Smooth muscle cell of the brain vasculature (primary cell): ENCODE results near the gene NUDT3.
"Not testable (repeated sequence)": the region's sequence is repeated elsewhere in the genome, so short reads cannot be mapped to it uniquely, and the experiment has no call there.

Source experiments
- DNase-seq: peaks from one replicate; pipeline ENCODE4 v3.0.0-alpha.2; 2012; ENCODE audit warnings: low read depth, low spot score

Gene NUDT3

DNA sequence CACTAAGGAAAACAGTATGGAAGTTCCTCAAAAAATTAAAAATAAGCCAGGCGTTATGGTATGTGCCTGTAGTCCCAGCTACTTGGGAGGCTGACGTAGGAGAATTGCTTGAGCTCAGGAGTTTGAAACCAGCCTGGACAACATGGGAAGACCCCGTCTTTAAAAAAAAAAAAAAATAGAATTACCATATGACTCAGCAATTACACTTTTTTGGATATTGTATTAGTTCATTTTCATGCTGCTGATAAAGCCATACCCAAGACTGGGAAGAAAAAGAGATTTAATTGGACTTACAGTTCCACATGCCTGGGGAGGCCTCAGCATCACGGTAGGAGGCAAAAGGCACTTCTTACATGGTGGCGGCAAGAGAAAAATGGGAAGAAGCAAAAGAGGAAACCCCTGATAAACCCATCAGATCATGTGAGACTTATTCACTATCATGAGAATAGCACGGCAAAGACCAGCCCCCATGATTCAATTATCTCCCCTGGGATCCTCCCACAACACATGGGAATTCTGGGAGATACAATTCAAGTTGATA lies 132.9 kb downstream of the NUDT3 start:
- no peak for DNase-seq

DNA sequence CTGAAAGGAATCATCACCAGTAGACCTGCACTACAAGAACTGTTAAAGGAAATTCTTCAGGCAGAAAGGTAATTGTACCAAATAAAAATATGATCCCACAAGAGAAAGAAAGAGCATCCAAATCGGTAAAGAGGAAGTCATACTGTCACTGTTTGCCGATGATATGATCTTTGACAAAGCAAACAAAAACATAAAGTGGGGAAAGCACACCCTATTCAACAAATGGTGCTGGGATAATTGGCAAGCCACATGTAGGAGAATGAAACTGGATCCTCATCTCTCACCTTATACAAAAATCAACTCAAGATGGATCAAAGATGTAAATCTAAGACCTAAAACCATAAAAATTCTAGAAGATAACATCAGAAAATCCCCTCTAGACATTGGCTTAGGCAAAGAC lies 140.1 kb downstream of the NUDT3 start:
- not testable (repeated sequence) for DNase-seq

DNA sequence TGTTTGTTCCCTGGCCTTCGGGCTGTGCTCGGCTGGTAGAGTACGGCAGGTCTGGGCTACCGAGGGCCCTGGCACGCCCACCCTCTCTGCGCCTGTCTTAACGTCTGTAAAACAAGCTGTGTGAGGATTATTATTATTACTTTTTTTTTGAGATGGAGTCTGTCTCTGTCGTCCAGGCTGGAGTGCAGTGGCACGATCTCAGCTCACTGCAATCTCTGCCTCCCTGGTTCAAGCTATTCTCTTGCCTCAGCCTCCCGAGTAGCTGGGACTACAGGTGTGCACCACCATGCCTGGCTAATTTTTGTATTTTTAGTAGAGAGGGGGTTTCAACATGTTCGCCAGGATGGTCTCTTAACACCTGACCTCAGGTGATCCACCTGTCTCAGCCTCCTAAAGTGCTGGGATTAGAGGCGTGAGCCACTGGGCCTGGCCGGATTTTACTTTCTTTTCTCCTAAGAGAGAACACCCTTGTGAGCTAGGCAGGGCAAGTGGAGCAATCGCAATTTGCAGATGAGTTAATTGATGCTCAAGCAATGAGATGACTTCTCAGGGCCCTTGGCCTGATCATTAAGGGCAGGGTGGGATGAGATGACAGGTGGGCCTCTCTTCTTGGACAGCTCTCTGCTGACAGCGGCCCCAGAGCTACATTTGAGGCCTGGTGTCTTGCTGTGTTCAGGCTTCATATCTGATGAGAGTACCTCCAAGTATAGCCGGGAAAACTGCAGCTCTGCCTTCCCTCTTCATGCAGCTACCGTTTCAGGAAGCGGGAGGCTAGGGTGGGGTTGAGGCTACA lies 142.8 kb downstream of the NUDT3 start:
- no peak for DNase-seq

DNA sequence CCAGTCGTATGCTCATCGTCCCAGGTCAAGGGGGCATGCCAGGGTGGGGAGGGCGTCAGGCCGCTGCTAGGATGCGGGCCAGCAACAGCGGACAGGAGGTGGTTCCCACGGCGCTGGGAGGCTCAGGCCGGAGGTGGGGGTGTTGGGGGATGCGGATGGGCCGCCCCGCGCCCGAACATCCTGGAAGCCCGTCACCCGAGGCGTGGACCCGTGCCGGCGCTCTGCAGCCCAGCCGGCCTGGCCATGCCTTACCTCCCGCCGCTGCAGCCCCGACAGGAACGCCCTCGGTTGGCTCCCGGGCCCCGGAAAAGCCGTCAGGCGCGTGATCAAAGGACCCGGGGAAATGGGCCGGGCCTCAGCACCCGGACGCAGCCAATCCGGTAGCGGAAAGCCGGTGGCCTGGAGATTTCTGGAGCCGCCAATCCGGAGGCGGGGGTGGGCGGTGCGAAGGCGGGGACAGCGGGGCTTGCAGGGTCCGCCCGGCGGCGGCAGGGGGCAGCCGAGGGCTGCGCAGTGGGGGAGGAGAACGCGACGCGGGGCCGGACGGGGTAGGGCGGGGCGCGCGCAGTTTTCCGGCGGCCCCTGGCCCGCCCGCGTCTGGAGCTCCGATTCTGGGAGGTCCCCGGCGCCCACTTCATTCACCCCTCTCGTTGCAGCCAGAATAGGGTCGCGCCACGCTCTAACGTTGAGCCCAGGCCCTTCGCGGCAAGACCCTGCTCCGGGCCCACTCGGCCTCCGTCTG lies 143.6 kb downstream of the NUDT3 start, which contains the start of gene SMIM29:
Gene SMIM29 (minus strand): TSS at position 280 of the 742 bp plus-strand sequence. CDS start 1,215 bp downstream, outside the sequence.
- DNase-seq = peak; percentile 84

DNA sequence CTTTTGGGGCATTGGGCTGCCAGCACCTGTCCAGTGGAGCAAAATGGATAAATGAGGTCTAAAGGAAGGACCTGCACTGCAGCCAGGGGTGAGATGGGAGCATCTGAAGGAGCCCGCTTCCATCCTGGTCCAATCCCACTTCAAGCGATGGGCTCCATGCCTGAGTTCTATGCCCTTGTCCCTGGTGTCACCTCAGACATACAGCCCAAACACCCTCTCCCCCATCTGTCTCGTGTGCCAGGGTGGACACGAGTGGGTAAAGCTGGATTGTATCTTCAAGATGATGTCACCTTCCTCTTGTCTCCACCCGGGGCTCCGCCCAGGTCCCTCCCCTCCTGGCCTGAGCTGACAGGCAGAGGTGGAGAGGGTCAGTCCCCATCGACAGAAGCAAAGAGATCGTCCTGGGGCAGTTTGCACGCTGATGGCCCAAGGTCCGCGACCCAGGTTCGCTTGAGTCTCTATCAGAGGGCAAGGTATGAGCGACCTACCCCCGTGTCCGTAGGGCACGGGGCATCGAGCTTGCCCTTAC lies 144.2 kb downstream of the NUDT3 start:
- DNase-seq = no peak

DNA sequence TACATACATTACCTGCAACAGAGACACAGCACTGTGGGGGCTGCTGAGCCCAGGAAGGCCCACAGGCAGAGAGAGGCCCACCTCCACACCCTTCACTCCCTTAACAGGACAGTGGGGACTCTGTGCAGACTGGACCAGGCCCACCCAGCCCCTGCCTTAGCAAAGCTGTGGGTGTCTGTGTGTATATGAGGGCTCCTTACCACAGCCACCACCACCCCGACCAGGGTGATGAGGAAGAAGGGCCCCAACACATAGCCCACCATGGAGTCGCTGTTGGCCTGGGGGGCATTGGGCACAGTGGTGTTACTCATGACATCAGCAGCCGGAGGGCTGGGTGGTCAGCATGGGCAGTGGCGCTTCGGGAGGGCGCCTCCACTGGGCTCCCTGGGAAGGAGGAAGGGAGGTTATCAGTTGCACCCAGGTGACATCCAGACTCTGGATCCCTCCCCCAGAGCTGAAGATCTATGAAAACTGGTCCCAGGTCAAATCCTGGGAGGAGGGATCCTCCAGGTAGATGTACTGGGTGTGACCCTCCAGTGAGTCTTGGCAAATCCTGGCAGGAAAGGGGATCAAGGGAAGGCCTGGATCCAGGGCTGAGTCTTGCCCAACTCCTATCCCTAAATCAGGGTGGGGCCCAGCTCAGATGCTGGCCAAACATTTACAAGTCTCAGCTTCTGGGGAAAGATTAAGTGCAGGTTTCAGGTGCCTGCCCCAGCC lies 144.8 kb downstream of the NUDT3 start:
- no peak for DNase-seq

DNA sequence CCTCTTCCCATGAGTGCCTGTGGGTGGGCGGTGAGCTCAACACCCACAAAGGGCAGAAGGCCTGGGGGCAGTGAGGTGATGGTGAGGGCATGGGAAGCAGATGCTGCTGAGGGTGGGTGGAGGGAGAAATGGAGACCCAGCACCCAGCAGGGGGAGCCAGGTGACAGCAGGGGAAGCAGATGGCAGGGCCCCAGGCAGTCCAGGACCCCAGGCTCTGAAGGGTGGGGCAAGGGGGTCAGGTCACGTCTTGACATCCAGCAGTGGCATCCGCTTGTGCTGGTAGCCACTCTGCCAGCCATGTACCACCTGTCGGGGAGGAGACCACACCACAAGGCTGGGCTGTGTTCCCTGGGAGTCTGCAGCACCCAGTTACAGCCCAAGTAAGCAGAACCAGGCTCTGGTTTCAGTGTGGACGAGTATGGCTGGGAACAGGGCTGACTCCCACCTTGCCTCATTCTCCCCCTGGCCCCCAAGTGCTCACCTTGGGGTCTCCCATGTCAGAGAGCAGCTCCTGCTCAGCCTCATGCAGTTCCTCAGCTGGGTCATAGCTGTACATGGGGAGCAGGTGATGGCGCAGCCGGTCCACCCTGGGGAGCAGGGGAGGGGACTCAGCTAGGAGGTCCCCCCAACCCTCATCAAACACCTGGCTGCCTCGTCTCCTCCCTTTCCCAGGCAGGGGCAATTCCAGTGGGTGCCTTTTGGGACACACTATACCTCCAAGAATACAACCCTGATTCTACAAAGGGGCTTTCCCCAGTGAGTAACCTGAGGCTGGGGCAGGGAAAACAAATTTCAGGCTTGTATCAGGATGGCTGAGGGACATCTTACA lies 145.7 kb downstream of the NUDT3 start:
- no peak for DNase-seq

DNA sequence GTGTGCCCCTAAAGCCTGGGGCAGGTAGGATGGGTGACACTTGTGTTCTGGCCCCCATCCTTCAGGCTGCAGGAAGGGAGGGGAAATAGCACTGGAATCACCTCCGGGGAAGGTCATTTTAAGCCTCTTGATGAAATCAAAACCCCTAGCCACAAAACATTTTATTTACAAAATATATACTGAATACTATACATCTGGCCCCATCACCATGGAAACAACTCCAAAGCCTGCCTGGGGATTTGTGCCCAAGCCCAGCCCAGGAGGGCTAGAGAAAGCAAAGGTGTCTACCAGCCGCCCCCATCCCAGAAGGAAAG lies 146.3 kb downstream of the NUDT3 start:
- no peak for DNase-seq

DNA sequence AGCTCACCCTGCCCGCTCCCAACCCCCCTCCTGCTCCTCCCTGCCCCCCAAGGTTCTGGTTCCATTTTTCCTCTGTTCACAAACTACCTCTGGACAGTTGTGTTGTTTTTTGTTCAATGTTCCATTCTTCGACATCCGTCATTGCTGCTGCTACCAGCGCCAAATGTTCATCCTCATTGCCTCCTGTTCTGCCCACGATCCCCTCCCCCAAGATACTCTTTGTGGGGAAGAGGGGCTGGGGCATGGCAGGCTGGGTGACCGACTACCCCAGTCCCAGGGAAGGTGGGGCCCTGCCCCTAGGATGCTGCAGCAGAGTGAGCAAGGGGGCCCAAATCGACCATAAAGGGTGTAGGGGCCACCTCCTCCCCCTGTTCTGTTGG lies 146.7 kb downstream of the NUDT3 start:
- not testable (repeated sequence) for DNase-seq

DNA sequence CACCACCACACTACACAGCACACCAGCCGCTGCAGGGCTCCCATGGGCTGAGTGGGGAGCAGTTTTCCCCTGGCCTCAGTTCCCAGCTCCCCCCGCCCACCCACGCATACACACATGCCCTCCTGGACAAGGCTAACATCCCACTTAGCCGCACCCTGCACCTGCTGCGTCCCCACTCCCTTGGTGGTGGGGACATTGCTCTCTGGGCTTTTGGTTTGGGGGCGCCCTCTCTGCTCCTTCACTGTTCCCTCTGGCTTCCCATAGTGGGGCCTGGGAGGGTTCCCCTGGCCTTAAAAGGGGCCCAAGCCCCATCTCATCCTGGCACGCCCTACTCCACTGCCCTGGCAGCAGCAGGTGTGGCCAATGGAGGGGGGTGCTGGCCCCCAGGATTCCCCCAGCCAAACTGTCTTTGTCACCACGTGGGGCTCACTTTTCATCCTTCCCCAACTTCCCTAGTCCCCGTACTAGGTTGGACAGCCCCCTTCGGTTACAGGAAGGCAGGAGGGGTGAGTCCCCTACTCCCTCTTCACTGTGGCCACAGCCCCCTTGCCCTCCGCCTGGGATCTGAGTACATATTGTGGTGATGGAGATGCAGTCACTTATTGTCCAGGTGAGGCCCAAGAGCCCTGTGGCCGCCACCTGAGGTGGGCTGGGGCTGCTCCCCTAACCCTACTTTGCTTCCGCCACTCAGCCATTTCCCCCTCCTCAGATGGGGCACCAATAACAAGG lies 147.3 kb downstream of the NUDT3 start:
- not testable (repeated sequence) for DNase-seq

DNA sequence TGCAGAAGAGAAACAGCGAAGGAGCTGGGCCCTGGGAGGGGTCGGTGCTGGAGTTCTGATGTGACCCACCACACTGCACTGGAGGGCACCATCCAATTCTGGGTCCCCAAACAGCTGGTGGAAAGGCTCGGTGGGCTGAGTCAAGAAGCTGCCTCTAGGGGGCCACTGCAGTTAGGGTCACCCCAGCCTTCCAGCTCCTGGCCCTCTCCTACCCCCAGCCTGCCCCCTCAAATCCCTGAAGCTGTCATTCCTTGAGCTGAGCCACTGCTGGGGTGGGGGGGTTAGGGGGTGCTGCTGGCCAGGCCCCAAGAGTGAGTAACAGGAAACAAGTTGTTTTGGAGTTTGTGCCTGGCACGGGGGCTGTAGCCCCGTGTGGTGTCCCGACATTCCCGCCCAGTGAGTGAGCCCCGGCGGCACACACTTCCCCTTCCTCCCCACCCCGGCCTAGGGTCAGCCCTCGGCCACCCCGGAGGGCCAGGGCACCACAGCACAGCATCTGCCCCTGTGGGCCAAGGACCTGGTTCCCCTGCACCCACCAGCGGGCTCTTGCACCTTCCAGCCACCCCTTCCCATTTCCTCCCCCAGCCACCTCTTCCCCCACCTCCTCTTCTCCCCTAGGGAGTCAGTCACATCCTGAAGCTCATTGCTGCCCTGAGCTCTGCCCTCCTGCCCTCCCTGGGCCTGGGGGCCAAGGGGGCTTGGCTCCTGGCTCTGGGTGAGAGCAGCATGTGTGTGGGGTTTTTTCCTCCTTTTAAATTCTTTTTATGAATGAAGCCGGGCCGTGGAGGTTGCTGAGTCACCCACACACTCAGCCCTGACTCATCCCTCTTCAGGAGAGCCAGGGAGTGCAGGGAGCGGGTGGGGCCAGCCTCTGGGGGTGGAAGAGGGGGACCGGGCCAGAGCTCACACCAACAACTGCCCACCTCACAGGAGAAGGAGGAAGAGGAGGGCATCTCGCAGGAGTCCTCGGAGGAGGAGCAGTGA lies 148.3 kb downstream of the NUDT3 start:
- peak; percentile 72 for DNase-seq

DNA sequence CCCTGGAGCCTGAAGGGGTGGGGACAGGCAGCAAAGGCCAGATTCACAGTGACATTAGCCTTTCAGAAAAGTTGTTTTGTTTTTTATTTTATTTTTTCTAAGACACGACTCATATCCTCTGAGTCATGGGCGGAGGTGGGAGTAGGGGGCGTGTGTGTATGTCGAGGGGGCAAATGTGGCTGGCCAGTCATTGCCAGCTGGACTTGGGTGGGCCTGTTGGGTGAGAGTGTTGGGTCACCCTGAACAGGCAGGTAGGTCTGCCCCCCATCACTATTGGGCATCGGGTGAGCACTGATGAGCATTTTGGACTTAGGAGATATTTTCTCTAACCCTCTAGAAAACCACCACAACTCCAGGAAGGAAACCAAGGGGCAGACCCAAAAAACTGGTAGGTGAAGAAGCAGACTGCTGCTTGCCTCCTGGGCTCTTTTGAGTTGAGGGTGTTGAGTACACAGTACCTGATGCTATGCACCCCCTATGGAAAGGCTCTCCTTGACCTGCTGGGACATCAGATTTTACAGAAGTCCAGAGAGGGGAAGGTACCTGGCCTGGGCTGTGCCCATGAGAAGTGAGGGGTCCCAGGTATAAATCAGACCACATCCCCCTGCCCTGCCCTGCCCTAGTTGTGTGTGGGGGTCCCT lies 149.2 kb downstream of the NUDT3 start:
- no peak for DNase-seq

DNA sequence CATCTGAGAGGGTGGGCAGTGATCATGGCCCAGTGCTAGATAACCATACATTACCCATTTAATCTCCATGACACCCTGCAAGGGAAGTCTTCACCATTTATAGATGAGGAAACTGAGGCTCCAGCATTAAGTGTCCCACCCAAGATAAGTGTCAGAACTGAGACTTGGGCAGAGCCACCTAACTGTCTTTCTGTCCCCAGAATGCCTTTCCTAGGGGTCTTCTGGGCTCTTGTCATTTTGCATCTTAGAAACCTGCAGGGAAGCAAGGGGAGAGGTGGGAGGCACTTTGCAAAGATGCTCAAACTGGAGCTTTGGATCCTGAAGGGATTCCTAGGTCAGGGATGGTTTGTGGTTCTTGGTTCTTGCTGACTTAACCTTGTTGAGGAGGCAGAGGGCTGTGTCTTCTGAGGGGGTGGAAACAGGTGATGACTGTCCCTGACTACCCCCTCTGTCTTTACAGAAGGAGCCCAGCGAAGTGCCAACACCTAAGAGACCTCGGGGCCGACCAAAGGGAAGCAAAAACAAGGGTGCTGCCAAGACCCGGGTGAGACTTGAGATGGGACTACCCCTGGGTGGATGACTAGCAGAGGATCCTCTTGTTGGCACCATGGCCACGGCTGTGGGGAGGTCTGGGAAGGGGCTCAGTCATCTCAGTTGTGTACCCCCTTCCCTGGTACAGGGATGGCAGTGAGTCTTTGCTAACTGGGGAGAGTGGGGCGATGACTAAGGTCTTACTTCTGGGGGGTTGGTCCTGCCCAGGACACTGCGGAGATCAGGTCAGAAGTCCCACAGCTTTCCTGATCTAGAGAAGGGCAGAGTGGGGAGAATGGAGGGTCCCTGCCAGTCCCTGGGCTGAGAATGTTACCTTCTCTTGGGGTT lies 150.0 kb downstream of the NUDT3 start:
- DNase-seq = no peak

DNA sequence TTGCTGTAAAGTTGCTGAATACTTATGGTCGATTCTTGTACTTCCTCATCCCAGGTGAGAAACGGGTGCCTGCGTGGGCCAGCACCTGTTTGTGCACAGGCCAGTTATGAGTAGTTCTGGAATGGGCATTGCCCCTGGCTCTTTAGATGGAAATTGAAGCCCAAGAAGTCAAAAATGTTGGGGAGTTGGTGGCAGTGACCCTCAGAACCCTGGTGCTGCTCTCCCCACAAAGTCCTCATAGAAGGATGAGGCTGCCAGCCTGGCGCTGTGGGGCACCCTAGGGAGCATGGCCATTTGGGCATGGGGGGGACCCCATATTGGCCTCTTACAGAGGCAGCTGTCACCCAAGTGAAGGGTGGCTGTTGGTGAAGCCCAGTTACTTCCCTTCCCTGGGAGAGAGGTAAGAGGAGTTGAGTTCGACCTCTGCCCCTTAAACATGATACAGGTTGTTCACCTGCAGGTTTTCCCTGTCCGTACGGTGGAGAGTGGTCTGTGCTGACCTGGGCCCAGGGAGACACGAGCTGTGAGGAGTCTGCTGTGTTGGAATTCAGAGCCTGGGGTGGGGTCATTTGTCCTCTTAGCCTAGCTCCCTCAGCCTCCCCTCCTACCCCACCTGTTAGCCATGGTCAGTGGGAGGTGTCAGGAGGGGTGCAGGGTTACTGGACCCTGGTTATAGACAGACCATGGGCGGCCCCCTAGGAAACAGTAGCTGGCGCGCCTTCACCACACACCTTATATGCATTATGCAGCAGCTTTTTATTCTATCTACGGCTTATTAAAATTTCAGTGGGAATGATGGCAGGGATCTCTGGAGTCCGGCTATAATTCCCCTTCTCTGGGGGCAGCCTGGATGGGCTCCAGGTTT lies 150.9 kb downstream of the NUDT3 start:
- DNase-seq = no peak

DNA sequence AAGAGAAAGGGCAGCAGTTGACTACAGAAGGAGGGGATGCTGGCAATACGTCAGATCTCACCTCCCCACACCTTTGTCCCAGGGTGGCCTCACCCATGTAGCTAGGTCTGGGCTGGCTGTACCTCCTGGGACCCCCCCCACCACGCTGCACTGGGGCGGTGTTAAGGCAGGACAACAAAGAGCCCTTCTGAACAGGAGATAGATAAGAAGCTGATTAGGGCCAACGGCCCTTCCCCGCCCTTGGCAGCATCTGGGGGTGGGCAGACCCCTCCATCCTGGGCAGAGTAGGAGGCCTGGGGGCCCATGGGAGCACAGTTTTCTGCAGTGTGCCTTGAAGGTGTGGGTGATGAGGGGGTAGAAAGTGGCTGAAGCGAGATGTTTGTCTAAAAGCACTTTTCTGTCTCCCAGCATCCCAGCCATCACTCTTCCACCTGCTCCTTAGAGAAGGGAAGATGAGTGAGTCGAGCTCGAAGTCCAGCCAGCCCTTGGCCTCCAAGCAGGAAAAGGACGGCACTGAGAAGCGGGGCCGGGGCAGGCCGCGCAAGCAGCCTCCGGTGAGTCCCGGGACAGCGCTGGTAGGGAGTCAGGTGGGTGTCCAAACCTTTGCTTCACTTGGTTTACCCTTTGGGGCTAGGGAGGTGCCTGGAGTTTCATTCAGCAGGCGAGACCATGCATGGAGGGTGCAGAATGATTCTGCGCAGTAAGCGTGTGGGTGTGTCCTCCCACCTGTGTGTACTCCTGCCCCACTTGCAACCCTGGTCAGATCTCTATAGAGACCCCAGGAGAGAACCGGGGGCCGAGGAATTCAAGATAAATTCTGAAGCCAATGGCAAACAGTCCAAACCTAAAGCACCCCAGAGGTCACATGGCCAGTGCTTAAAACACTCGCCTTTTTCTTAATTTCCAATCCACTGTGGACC lies 151.9 kb downstream of the NUDT3 start:
- DNase-seq = no peak

DNA sequence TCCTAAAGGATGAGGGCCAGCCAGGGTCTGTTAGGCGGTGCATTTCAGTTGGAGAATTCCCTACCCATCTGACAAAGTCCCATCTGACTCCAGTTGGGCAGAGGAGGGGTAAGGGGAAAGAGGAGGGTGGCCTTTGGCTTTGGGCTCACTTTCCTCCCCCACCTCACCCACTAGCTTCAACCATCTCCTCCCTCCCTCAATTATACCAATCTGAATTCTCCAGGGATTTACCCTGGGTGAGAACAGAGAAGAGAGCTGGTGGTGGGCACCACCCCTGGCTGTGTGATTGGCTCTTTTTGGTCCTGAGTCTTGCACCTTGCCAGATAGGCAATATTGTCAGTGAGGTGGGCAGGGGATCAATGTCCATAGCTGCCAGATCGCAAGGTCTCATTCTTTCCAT lies 152.6 kb downstream of the NUDT3 start:
- no peak for DNase-seq
